VCaP (cell line): Measurements from ENCODE around the gene RGS17.

ENCODE experiments used
- H3K27ac ChIP-seq: fragments of 450-650 bp; 2 replicates; pipeline ENCODE4 v1.5.1; 2017
- TF ChIP-seq, protein P1 (sequence below): fragments of 450-650 bp; conservative IDR thresholded peaks from 2 replicates; pipeline ENCODE4 v1.5.1; 2017; ENCODE audit warnings: mild to moderate bottlenecking, moderate library complexity

RGS17 gene

DNA sequence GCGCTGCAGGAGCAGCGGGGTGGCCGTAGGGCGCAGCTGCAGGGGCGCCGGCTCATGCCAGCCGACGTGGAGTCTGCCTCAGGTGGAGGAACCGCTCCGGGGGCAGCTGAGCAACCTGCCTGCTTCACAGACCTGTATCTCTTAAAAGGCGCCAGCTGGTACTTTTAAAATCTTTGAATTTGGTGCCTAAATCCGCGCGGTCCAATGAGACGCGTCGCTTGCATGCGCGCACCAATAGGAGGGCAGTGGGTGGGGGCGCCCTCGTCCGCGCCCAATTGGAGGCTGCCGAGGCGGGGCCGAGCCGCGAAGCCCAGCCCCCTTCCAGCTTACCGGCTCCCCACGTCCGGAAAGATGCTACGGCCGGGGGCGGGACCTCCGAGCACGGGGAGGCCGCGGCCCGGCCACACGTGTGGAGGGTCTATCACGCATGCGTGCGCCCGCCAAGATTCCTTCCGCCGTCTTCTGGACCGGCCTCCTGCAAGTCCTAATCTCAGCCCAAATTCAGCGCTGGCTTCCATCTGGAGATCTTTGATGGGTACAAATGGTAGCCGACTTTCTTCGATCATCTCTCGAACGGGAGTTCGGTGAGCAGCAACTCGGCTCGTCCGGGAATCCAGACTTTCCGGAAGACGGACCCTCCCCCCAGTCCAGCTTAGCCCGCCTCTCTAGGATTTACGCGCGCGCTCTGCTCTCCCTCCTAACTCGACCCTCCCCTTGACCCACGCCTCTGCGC lies 148.0 kb downstream of the RGS17 start, which contains the start of gene FBXO5:
Gene FBXO5 (minus strand): TSS at position 138 of the 733 bp plus-strand sequence. CDS start 82 bp downstream, at position 56.
- H3K27ac ChIP-seq = peak within 1 kb of the TSS; percentile 87
- TF ChIP-seq, protein P1, sequence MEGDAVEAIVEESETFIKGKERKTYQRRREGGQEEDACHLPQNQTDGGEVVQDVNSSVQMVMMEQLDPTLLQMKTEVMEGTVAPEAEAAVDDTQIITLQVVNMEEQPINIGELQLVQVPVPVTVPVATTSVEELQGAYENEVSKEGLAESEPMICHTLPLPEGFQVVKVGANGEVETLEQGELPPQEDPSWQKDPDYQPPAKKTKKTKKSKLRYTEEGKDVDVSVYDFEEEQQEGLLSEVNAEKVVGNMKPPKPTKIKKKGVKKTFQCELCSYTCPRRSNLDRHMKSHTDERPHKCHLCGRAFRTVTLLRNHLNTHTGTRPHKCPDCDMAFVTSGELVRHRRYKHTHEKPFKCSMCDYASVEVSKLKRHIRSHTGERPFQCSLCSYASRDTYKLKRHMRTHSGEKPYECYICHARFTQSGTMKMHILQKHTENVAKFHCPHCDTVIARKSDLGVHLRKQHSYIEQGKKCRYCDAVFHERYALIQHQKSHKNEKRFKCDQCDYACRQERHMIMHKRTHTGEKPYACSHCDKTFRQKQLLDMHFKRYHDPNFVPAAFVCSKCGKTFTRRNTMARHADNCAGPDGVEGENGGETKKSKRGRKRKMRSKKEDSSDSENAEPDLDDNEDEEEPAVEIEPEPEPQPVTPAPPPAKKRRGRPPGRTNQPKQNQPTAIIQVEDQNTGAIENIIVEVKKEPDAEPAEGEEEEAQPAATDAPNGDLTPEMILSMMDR = no peak

DNA sequence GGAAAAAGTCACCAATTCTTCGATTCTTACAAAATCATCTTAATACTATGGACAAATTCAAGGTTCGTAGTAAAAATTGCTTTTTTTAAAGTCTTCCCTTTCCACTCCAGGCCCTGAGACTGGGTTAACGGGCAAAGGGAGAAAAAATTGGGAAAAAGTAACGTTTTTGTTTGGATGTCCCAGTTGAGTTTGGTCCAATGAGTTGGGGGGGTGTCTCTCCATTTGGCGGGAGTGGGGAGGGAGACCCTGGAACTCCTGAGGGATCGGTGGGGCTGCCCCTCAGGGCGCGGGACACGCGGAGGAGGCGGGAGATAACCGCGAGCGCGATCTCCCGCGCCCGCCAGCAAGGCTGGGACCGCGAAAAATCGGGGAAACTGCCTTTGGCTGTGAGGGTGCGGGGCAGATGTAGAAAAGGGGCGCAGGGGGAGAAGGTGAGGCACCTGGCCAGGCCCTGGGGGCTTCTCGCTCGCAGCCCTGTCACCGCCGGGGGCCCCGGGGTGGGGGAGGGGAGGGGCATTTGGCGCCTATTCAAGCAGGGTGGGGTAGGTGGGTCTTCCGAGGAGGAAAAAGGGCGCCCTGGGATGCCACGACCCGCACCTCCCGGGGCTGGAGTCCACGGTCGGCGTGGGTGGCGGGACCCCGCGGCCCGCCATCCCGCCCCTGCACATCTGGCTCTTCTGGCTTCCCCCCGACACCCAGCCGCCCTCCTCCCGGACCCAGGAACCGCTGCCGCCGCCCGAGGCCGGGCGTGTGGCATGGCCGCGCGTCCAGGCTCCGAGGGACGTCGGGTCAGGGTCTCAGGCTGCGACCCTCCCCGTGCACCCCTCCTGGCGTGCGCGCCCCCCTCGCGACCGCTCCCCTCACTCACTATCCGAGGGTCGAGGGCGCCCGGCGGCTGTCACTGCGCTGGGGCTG lies 148.8 kb downstream of the RGS17 start:
- TF ChIP-seq, protein P1 = no peak

DNA sequence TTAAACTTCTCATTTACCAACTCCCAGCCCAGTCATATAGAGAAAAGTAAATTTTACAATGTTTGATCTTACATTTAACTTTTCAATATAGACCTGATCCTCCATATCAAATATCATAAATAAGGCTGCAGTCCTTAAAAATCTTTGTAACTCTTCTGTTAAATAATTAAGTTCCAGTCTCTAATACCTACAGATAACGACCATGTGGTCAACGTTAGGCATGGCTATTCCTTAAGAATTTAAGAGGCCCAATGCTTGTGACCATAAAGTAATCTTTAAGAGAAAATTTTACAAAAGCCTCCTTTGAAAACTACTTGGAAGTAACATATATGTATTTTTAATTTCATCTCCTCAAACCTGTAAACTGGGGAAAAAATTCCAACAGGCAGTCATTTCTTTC lies 149.9 kb downstream of the RGS17 start:
- peak overlapping the region; percentile 87; the same call in 1 of the 2 replicates for H3K27ac ChIP-seq
- TF ChIP-seq, protein P1 = no peak

More for the DNA sequence above, 148.8 kb downstream of the RGS17 start:
- H3K27ac ChIP-seq = peak overlapping the region; percentile 87

DNA sequence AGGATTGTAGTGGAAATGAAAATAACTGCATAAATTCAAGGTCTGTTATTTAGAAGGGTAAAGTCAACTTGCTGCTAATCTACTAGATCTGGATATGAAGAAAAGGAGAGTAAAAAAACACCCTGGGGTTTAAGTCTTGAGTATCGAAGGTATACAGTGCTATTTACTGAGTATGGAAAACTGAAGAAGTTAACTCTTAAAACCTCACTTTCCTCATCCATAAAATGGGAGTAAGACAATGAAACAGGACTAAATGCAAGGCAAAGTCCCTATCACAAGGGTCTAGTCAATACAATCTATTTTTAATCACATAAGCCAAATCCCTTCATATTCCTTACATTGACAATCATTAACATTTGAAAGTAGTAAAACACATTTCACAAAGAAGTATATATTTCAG lies 150.4 kb downstream of the RGS17 start:
- TF ChIP-seq, protein P1 = no peak
- H3K27ac ChIP-seq = no peak overlapping the region

DNA sequence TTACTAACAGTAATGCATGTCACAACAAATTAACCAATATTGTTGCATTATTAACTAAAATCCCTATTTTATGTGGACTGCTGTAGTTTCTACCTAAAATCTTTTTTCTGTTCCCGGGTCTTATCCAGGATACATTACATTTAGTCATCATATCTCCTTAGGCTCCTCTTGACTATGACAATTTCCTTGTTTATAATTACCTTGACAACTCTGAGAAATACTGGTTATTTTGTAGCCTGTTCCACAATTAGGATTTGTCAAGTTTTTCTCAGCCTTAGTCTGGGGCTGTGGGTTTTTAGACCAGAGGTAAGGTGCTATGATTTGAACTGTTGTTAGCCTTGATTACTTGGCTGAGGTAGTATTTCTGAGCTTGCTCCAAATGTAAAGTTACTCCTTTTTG lies 152.0 kb downstream of the RGS17 start:
- no peak overlapping the region for H3K27ac ChIP-seq
- TF ChIP-seq, protein P1 = no peak

DNA sequence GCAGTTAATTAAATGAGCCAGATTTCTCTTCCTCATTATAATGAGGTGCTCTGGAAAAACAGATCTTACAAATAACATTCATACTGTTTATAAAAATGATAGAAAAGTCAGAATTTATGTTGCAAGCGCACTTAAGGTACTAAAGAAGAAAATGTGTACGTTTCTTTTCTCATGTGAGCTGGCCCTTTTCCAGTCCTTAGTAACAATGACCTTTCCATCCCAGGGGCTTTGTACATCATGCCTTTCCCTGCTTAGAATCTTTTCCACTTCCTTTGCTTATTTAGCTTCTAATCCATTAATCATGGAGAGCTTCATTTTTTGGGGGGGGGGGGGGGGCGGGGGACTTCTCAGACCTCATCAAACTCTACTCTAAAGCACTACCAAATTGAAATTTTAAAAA lies 153.0 kb downstream of the RGS17 start:
- TF ChIP-seq, protein P1 = no peak
- H3K27ac ChIP-seq = no peak overlapping the region

DNA sequence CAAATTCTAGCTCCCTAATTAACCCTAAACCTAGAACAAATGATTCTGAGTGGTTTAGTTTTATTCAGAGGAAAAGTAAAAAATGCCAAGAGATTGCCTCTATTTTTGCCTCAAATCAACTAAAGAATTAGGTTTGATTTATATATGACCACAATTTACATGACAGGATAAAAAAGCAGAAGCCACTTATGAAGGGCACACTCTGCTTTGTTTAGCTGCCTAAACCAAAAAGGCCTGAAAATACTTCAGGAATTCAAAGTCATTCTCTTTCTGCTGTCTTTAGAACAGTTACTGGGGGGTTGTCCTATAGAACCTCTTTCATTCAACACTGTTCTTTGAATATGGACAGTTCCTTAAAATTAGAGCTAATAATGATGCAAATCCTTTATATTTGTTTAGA lies 153.5 kb downstream of the RGS17 start:
- TF ChIP-seq, protein P1 = no peak
- no peak overlapping the region for H3K27ac ChIP-seq
